ENCODE measurements around the gene PRDM15.
"Not testable (repeated sequence)": the region's sequence is repeated elsewhere in the genome, so short reads cannot be mapped to it uniquely, and the experiment has no call there.

Gene PRDM15

DNA sequence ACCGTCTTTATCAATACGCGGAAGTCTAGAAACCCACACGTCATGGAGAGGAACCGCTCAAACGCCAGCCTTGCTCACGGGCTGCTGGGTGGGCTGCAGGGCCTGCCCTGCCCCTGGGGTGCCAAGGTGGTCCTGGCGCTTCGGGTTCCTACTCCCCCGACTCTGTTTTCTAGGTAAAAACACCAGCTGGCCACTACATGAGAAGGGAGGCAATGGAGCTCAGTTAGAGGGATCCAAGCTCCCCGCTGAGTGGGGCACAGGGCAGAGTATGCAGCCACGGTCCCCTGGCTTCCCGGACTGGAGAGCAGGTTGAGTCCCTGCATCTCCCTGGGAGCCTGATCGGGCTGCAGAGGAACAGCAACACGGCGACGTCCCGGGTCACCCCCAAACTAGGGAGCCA lies 71.0 kb downstream of the PRDM15 start:
- DNase-seq (ENCODE audit: low read depth, low spot score), result no peak

GRCh38 chr21:41806773-41807172 lies 72.4 kb downstream of the PRDM15 start:
- no peak for DNase-seq (ENCODE audit: low read depth, low spot score)

- no peak for DNase-seq (ENCODE audit: low read depth, low spot score)
Measured at GRCh38 chr21:41805643-41806042, 73.5 kb downstream of the PRDM15 start.

- DNase-seq (ENCODE audit: low read depth, low spot score), result no peak
Measured at GRCh38 chr21:41805038-41805437, 74.1 kb downstream of the PRDM15 start.

DNA sequence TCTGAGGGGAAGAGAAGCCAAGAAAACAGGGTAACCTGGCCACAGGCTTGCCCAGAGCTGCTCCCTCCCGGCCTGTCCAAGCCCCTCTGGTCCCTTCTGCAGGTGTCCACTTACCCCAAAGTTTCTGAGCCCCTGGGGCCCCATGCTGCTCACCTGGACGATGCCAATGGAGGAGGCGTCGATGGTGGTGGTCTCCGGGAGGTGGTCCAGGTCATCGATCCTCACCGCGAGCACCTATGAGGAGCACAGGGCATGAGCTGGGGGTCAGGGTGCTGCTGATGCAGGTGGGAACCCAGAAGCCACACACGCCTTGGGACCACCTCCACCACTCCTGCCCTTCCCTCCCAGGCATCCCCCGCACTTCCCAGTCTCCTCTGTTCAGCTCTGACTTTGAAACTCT lies 74.8 kb downstream of the PRDM15 start:
- no peak for DNase-seq (ENCODE audit: low read depth, low spot score)

DNA sequence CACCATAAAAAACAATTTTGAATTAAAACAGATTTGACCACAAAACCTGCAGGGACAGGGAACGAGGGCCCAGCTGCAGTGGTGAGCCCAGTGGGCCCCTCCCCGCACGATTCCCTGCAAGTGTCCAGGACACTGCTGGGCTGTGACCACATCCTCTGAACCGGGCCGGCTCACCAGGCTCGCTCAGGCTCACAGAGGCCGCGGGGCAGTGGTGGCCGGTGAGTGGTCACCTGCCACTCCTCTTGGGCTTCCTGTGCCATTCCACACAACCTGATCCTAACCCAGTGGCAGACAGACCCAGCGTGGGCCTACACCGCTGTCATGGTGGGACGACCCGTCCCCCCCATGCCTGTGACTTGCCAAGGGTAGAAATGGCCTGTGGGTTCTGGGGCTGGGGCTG lies 75.8 kb downstream of the PRDM15 start:
- DNase-seq (ENCODE audit: low read depth, low spot score), result no peak

- DNase-seq (ENCODE audit: low read depth, low spot score), result no peak
Measured at GRCh38 chr21:41802684-41803083, 76.5 kb downstream of the PRDM15 start.

GRCh38 chr21:41802198-41802584 lies 77.0 kb downstream of the PRDM15 start:
- no peak for DNase-seq (ENCODE audit: low read depth, low spot score)

- DNase-seq (ENCODE audit: low read depth, low spot score), result no peak
Measured at GRCh38 chr21:41801321-41802197, 77.6 kb downstream of the PRDM15 start.

- DNase-seq (ENCODE audit: low read depth, low spot score), result no peak
Measured at GRCh38 chr21:41800425-41801320, 78.5 kb downstream of the PRDM15 start.

DNA sequence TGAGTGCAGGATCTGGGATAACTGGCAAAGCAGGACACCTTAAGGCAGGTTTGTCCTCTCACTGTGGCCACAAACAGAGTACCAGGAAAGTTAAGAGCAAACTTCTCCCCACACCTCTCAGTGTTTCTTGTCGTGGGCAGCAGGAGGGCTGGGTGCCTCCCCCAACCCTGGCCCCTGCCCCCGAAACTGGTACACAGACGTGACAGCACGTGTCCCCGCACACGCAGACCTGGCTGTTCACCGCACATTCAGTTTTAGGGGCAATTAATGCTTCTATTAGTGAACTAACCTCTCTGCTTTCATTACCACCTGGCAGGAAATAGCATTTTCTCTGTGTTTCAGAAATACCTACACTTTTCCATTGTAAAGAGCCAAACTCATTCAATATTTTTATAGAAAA lies 79.4 kb downstream of the PRDM15 start:
- no peak for DNase-seq (ENCODE audit: low read depth, low spot score)

DNA sequence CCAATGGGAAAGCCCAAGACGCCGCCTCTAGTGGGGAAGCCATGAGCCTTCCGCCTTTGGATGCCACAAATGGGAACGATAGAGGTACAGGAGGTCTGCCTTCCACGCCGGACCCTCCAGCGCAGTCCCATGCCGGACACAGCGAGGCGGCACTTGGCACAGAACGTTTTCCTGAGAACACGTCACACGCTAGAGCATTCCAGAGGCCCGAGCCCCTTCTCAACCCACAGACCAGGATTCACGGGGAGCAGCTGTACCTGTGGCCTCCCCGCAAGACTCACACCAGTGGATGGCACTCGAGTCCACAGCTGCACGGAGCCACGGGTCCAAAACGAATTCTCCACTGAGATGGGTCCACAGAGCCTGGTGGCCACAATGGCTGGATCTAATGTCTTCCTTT lies 80.8 kb downstream of the PRDM15 start:
- no peak for DNase-seq (ENCODE audit: low read depth, low spot score)

DNA sequence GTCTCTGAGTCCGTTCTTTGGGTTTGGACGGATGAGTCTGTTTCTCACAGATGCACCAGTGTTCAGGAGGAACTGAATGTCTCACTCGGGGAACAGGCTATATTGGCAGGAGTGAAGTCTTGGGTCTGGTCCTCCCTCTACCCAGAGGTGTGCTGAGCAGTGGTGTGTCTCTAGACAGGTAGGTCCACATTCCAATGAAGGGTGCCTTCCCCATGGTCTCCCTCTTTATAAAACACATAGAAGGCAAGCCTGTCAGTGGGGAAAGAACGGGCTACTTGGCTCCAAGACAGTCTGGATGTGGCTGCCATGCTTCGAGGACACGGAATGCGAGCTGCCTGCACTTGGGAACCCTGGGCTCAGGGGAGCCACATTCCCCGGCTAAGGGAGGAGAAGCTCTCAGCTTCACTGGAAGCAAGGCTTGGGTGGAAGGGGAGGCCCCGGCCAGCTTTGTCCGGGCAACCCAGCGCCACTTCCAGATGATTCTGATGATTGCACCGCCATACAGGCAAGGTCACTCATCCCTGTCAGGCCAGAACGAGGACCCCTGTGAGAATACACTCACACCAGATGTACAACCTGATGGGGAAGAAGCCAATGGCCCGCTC lies 82.6 kb downstream of the PRDM15 start:
- no peak for DNase-seq (ENCODE audit: low read depth, low spot score)

DNA sequence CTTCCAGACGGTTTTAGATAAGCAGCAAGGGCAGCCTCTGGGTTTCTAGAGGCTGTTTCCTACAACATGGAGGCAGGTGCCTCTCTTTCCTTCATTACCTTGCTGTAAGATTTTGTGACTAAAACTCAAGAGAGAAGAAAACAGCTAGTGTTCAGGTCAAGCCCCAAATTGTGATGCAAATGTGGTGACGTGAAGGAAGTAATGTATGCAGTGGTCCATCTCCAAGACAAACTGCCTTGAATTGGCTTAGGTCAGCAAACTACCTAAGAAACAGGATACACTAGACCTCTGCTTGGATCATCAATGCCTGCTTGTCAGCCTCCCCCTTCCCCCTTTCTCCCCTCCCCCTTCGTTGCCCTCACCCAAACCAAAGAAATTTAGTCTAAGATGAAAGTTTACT lies 83.4 kb downstream of the PRDM15 start:
- no peak for DNase-seq (ENCODE audit: low read depth, low spot score)

DNA sequence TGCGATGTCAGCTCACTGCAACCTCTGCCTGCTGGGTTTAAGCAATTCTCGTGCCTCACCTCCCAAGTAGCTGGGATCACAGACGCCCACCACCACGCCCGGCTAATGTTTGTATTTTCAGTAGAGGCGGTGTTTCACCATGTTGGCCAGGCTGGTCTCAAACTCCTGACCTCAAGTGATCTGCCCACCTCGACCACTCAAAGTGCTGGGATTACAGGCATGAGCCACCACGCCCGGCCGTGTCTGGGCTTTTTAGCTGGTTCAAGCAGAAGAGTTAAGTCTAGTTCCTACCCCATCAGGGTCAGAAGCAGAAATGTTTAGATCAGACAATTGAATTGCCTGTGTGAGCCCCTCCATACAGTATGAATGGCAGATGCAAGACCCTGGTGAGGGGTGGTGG lies 84.5 kb downstream of the PRDM15 start:
- DNase-seq (ENCODE audit: low read depth, low spot score), result no peak

- DNase-seq (ENCODE audit: low read depth, low spot score), result no peak
Measured at GRCh38 chr21:41792711-41793110, 86.4 kb downstream of the PRDM15 start.

DNA sequence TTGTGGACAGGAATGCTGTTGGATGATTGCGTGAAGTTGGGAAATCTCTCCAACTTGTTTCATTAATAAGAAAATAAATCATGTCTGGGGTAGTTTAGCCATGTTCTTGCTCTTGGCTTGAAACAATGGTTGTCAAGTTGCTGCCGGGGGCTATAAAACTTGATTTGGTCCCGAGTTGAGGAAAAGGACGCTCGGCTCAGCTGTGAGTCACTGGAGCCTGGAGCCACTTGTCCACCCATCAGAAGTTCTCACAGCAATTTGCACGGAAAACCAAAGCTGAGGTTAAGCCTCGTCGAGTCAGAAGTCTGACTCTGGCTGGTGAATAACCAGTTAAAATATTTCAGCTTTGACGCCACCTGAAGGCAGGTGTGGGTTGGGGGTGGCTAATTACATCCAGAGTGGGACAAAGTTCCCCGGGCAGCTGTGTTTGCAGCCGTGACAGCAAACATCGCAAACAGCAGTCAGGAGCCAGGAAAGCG lies 92.6 kb downstream of the PRDM15 start:
- DNase-seq (ENCODE audit: low read depth, low spot score), result no peak

GRCh38 chr21:41785262-41785661 lies 93.9 kb downstream of the PRDM15 start:
- DNase-seq (ENCODE audit: low read depth, low spot score), result not testable (repeated sequence)

DNA sequence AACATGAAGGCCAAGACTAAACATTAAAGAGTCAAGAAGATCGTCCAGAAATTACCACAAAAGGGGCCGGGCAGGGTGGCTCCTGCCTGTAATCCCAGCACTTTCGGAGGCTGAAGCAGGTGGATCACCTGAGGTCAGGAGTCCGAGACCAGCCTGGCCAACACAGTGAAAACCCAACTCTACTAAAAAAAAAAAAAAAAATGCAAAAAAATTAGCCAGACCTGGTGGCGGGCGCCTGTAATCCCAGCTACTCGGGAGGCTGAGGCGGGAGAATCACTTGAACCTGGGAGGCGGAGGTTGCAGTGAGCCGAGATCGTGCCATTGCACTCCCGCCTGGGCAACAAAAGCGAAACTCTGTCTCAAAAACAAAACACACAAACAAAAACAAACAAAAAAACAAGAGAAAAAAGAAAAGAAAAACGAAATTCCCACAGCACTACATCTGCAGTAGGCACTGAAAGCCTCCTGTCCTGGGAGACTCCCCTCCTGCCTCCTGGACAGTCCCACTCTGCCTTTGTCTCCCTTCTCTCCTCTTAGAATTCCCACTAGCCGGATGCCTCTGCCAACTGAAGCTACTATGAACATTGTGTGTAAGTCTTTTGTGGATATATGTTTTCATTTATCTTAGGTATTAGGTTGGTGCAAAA lies 94.6 kb downstream of the PRDM15 start:
- no peak for DNase-seq (ENCODE audit: low read depth, low spot score)

DNA sequence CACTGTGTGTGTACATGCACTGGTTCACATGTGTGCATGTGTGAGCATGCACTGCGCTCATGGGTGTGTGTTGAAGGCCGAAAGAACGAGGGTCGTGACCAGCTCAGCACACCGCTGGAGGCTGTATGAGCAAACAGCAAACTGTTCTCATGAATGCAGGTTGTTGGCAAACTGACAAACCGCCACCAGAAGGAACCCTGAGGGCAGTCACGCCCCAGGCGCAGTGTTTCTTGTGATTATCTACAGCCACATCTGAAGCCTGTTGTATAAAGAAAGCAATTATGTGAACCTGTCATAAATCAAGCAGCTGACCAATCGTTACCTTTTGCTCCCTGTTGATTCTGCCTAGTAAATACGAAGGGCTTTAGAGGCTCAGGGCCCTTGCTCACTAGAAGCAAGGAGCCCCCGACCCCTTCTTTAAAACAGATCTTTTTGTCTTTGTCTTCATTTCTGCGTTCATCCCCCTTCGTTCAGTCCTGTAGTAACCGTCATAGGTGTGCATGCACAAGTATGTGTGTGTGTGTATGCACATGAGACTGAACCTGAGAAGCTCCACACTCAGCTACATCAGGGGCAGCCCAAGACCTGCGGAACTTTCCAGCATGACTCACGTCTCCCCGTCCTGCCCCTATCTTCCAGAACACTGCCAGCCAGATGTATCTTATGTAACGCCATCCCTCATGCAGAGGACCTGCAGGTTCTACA lies 95.5 kb downstream of the PRDM15 start:
- DNase-seq (ENCODE audit: low read depth, low spot score), result no peak

DNA sequence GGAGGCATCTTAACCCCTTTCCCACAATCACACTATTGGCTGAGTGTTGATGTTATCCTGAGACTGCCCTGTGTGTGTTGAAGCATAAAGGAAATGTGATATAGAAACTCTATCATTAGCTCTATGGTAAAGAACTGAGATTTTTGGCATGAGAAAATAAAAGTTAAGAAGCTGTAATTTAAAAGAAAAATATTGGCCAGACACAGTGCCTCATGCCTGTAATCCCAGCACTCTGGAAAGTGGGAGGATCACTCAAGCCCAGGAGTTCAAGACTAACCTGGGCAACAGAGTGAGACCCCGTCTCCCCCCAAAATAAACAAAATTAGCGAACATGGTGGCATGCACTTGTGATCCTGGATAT lies 98.1 kb downstream of the PRDM15 start:
- DNase-seq (ENCODE audit: low read depth, low spot score), result no peak
